GM12864 (cell line): ENCODE results near the gene IDUA.

Source experiments
- DNase-seq: peaks from one replicate; pipeline ENCODE4 v3.0.0-alpha.2; 2011; ENCODE audit warnings: low read depth
- H3K4me3 ChIP-seq: 2 replicates; pipeline ENCODE4 v1.5.1; 2011; ENCODE audit warnings: mild to moderate bottlenecking, low read depth, low read length, control low read depth
- TF ChIP-seq, protein P1 (sequence below): IDR thresholded peaks from 2 replicates; pipeline ENCODE4 v1.5.1; 2011; ENCODE audit warnings: low read depth, mild to moderate bottlenecking, moderate library complexity, low read length, control low read depth, inconsistent platforms; ENCODE audit errors: missing control alignments

IDUA gene

DNA sequence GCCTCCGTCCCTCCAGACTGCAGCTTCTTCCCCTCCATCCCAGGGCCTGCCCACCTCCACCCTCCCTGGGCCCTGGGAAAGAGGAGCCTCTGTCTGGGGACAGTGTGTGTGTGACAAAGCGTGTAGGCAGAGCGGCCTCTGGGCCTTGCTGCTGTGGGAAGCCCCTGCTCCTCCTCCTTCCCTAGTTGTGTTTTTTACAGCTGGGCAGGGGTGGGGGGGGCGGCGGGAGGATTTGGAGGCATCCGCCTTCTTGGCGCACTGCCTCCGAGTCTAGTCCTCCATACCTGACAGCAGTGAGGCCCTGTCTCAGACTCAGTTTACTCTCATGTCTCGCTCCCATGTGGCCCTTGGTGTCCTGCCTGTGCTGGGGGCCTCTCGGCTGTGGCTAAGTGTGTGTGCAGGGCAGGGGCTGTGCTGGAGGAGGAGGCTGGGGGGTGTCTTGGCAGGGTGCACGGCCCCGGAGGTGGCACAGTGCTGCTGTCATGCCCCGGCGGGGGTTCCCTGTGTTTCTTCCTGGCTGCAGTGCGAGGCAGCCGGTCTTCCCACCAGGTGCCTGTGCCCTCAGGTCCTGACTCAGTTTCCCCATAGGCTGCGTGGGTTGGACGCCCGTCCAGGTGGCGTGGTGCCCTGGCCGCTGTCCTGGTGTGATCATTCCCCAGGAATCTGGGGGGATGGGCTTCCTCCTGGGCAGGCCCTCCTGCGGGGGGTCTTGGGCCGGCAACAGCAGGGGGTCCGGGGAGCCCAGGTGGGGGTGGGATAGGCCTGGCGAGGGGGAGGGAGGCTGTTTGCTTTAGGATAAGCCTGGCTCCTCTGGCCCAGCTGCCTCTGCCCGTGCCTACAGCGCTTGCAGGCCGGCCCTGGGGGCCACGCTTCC, 31.5 kb downstream of the IDUA start:
- DNase-seq = no peak
- TF ChIP-seq, protein P1, sequence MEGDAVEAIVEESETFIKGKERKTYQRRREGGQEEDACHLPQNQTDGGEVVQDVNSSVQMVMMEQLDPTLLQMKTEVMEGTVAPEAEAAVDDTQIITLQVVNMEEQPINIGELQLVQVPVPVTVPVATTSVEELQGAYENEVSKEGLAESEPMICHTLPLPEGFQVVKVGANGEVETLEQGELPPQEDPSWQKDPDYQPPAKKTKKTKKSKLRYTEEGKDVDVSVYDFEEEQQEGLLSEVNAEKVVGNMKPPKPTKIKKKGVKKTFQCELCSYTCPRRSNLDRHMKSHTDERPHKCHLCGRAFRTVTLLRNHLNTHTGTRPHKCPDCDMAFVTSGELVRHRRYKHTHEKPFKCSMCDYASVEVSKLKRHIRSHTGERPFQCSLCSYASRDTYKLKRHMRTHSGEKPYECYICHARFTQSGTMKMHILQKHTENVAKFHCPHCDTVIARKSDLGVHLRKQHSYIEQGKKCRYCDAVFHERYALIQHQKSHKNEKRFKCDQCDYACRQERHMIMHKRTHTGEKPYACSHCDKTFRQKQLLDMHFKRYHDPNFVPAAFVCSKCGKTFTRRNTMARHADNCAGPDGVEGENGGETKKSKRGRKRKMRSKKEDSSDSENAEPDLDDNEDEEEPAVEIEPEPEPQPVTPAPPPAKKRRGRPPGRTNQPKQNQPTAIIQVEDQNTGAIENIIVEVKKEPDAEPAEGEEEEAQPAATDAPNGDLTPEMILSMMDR = no peak
- H3K4me3 ChIP-seq = no peak overlapping the region

DNA sequence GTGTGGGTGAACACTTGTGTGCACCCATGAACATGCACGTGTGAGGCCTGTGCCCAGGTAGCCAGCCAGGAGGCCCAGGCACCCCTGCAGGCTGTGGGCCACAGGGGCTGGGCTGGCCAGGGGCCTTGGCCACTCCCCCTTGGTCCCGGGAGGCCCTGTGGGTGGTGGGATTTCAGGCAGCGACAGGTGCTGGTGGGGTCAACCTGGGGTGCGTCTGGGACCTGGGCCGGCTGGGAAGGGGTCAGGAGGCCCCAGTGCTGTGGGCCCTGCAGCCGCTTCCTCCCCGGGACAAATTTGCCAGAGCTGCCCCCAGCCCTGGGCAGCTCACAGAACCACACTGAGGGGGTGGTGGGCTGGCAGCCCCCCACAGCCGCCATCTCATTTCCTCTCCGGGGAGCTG, 32.5 kb downstream of the IDUA start:
- H3K4me3 ChIP-seq = no peak overlapping the region
- TF ChIP-seq, protein P1 = no peak
- no peak for DNase-seq

- TF ChIP-seq, protein P1 = no peak
- no peak for DNase-seq
- H3K4me3 ChIP-seq = no peak overlapping the region
Measured at GRCh38 chr4:1019729-1020470, 33.1 kb downstream of the IDUA start.

DNA sequence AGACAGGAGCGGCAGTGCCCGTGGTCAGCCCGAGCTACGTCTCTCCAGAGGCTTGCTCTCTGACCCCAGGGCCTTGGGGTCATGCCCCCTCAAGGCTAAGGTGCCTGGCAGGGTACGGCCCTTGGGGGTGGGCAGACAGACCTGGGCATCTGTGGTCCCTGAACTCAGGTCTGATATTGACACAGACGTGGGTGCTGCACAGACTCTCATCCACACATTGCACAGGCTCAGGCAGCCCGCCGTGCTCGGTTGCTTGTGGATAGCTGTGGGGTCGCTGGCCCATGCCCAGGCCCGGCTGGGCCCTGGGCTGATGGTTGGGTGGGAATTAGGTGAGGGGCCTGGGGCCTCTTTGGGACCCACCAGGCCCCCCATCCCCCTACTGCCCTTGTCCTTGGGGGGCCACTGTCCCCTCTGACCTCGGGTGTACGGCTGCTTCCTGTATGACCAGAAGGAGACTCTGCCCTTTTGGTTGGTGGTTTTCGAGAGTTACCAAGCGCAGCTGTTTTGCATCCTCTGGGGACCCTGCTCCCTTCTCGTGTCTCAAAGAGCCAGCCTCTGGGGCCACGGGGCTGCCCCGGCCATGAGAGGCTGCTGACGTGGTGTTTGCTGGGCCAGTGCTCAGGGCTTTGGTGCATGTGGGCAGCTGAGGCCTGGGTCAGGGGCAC, 34.7 kb downstream of the IDUA start:
- no peak overlapping the region for H3K4me3 ChIP-seq
- TF ChIP-seq, protein P1 = no peak
- no peak for DNase-seq

DNA sequence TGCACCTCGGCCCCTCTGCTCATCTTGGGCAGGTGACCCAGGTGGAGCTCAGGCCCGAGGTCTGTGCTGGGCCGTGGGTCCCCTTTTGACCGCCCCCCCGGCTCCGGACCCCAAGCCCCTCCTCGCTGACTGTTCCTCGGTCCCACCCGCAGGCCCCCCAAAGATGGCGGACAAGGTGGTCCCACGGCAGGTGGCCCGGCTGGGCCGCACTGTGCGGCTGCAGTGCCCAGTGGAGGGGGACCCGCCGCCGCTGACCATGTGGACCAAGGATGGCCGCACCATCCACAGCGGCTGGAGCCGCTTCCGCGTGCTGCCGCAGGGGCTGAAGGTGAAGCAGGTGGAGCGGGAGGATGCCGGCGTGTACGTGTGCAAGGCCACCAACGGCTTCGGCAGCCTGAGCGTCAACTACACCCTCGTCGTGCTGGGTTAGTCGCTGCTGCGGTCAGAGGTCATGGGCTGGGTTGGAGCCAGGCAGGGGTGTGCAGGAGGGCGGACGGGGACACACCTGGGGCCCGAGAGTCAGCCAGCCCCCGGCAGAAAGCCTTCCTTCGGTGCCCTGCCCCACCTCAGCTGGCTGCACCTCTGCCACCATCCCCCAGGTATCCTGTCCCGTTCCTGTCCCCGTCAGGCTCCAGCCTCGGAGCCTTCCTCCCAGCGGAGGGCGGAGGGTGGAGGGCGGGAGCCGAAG, 35.4 kb downstream of the IDUA start:
- no peak overlapping the region for H3K4me3 ChIP-seq
- TF ChIP-seq, protein P1 = no peak
- no peak for DNase-seq

GRCh38 chr4:1022739-1023066, 35.9 kb downstream of the IDUA start:
- H3K4me3 ChIP-seq = no peak overlapping the region
- TF ChIP-seq, protein P1 = no peak
- DNase-seq = no peak
